HG02759 (cell line): Measurements from ENCODE around the gene POTEI.
"Not testable (repeated sequence)": the region's sequence is repeated elsewhere in the genome, so short reads cannot be mapped to it uniquely, and the experiment has no call there.

Source experiments
- ATAC-seq: cut with Tn5 transposase; IDR thresholded peaks from one replicate; pipeline ENCODE4 v1.9.1; 2021; ENCODE audit warnings: mild to moderate bottlenecking, moderate library complexity; ENCODE audit not compliant: unreplicated experiment

POTEI gene

DNA sequence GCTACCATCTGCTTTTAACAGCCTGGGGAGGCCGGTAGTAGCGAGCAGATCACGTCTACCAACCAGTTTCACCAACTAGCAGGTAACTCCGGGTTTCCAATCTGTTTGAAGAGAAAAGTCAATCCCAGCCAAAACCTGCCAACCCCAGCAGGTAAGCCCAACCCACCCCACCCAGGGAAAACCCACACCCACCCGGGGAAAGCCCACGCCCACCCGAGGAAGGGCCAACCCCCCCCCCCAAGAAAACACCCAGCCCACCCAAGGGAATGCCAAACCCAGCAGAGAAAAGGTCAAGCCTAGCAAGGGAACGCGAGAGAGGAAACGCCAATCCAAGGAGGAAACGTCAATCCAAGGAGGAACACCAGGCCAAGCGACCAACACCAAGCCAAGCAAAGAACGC, at the start of gene POTEI:
Gene POTEI (minus strand): TSS at position 101 of the 400 bp plus-strand sequence. CDS start 93 bp downstream, at position 8.
- not testable (repeated sequence) for ATAC-seq

- not testable (repeated sequence) for ATAC-seq
Measured at GRCh38 chr2:130556441-130556840, 47.3 kb upstream of the POTEI start.

DNA sequence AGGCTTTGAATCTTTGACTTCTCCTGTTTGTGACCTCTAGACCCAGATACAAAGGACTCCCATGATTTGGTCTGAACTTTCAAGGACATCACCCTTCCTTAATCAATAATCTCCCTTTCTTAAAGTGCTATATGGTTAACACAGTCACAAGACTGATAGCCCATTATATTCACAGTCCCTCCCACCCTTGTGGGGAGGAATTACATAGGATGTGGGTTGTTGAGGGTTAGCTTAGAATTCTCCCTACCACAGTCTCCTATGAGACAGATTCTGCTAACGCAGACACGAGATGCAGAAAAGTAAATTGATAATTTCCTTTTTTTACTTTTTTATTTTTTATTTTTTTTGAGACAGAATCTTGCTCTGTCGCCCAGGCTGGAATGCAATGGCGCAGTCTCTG, 45.0 kb upstream of the POTEI start:
- not testable (repeated sequence) for ATAC-seq

GRCh38 chr2:130549475-130549874, 40.3 kb upstream of the POTEI start:
- ATAC-seq, result not testable (repeated sequence)

DNA sequence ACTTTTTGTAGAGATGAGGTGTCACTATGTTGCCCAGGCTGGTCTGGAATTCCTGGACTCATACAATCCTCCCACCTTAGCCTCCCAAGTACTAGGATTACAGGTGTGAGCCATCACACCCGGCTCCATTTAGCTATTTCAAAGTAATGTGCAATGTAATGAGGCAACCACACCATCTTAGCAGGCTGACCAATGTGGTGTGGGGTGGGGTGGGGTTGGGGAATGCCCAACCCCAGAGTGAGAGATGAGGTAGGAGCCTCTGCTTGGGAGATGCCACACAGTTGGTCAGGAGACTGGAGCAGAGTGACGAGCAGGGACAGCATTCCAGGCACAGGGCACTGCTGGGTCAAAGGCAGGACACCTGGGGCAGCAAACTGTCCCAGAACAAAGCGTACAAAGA, 39.3 kb upstream of the POTEI start:
- ATAC-seq, result not testable (repeated sequence)

- not testable (repeated sequence) for ATAC-seq
Measured at GRCh38 chr2:130544978-130545377, 35.9 kb upstream of the POTEI start.

DNA sequence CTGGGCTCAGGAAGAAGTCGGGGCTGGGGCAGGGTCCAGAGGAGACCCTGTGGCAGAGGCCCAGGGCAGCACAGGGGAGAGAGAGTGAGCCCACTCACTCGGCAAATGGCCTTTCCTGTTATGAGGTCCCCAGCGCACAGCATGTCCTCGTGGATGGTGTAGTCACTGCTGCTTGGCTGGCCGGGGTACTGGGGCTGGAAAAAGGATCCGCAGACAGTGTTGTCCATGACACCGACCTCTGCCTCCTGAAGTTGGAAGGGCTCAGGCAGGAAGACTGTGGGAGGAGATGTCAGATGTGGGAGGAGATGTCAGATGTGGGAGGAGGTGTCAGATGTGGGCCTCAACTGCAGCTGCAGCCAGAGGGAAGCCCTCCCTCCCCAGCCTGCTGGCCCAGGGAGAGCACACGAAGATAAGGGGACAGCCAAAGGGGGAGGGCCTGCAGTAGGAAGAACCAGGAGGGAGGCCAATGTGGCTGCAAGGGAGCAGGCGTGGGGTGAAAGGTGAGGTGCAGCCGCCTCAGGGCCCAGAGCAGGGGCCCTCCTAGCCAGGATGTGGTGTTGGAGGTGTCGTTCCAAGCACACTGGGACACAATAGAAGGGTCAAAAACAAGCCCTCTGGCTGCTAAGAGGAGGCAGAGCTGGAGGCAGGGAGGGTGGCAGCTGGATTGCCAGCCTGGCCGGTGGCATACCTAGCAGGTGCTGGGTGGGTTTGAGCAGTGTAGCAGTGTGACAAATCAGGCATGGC, 34.8 kb upstream of the POTEI start:
- ATAC-seq, result not testable (repeated sequence)

DNA sequence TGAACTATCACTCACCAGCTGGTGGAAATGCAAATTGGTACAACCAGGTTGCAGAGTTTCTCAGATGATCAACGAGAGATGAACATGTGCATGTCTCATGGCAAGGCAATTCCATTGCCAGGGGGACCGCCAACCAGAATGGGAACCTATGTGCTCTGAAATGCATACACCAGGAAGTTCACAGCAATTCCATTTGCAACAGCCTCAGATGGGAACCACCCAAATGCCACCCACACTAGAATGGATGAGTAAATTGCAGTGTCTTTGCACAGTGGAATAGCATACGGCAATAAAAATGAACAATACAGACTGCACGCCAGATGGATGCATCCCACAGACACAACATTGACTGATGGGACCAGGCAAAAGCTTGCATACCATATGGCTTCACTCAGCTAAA, 33.7 kb upstream of the POTEI start:
- ATAC-seq, result not testable (repeated sequence)

GRCh38 chr2:130538271-130538670, 29.1 kb upstream of the POTEI start:
- not testable (repeated sequence) for ATAC-seq

DNA sequence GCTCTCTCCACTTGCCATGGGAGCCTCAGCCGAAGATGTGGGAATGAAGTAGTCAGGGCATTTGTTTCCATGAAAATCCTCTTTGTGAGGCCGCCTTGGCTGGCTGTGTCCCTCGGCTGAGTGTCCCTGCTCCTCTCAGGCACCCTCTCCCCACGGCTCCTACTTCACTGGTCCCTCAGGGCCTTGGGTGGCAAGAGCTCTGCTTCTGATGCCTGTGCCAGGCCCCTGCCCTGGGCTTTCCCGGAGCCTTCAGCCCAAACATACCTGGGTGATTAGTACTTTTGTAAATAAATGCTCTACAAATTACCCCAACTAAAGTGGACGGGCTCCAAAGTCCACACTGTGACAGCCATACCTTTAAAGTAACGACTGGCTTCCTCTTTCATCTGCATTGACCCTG, 27.5 kb upstream of the POTEI start:
- not testable (repeated sequence) for ATAC-seq

GRCh38 chr2:130531672-130532071, 22.5 kb upstream of the POTEI start:
- peak; percentile 24 for ATAC-seq

GRCh38 chr2:130531225-130531624, 22.1 kb upstream of the POTEI start:
- ATAC-seq, result peak; percentile 93

DNA sequence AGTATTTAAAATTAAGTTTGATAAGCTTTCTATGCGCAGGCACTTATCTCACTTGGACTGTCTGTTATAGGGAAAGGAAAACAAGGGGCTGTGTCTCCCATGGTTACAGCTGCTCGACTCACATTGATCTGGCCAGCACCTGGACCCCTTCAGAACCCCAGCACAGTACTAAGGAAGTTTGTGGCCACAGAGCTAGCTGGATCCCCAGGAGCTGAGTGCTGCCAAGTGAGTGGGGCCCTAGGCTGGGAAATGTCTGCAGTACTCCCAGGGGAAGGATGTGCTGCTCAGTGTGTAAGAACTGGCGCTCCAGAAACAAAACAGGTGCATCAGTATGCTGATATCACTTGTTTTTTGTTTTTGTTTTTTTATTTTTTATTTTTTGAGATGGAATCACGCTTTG, 21.1 kb upstream of the POTEI start:
- not testable (repeated sequence) for ATAC-seq

- ATAC-seq, result not testable (repeated sequence)
Measured at GRCh38 chr2:130529545-130529944, 20.4 kb upstream of the POTEI start.

- ATAC-seq, result not testable (repeated sequence)
Measured at GRCh38 chr2:130527365-130527967, 18.3 kb upstream of the POTEI start.

- not testable (repeated sequence) for ATAC-seq
Measured at GRCh38 chr2:130522390-130522789, 13.3 kb upstream of the POTEI start.

DNA sequence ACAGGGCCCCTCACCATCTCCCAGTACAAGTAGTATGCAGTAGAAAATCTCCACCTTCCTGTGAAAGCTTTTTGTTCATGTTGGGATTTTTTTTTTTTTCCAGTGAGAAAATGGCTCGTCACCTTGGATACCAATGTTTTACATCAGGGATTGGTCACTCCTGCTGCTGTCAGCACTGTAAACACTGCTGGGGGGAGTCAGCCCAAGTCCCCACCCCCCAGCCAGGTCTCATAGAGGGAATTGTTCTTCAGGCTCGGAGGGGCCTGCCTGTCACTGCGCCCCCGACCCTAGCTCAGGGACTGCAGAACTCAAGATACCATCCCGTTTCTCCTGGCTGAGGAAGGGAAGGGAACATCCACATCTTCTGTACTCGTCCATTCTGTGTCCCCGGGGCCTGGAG, 11.9 kb upstream of the POTEI start, which contains the start of gene CFC1B:
Gene CFC1B (plus strand): TSS at position 231 of the 400 bp plus-strand sequence. CDS start 263 bp downstream, outside the sequence.
- ATAC-seq, result not testable (repeated sequence)

- ATAC-seq, result not testable (repeated sequence)
Measured at GRCh38 chr2:130518516-130519106, 9.5 kb upstream of the POTEI start.

GRCh38 chr2:130511747-130512451, 2.8 kb upstream of the POTEI start:
- not testable (repeated sequence) for ATAC-seq

GRCh38 chr2:130510807-130511746, 1.9 kb upstream of the POTEI start:
- not testable (repeated sequence) for ATAC-seq
